Activated gamma-delta T cell treated with anti-CD3 and anti-CD28 coated beads, Interleukin-2, amount 50 U/mL, for 16 hours (primary cell): Measurements from ENCODE around the gene CHAT.

Experiments used
- DNase-seq: peaks from one replicate; pipeline ENCODE4 v3.0.0-alpha.2; 2020; ENCODE audit warnings: low read depth

Gene CHAT

GRCh38 chr10:49612513-49613164 lies 1.2 kb upstream of the CHAT start:
- no peak for DNase-seq

GRCh38 chr10:49613165-49613881 lies 514 bp upstream of the CHAT start:
- no peak for DNase-seq

DNA sequence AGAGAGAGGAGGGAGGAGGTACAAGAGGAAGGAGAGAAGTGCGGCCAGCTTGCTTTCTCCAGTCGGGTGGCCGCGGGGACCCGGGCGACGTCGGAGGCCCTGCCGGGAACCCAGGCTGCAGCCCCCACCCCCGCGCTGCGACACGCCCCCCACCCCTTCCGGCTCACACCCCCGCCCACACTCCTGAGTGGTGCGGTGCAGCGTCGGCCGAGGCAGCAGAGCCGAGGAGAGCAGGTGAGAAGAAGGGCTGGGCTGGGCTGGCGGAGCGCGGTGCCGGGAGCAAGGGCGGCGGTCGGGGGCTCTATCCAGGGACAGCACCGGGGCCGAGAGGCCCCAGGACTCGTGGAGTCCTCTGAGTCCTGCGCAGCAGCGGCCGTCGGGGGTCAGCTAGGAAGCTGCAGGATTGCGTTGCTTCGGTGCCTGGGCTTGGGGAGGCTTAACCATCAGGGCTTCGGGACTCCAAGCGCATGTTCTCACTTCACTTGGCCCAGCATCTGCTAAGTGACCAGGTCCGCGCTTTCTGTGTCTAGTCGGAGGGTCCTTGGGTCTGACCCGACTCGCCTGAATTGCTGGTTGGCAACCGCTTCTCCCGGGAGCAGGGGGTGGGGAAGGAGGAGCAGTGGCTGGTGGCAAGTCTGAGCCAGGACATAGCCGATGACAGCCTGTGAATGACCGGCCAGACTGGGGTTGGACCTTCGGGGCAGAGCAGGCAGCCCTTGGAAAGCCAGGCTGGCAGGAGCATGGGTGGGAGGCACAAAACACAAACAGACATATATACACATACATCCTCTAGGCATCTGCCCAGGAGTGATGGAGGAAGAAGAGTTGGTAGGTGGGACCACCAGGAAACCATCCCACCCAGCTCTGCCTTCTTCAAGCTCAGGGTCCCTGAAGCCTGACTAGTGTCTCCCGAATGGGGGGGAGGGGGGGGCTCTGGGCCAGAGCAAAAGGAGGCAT lies 683 bp downstream of the CHAT start:
- no peak for DNase-seq

DNA sequence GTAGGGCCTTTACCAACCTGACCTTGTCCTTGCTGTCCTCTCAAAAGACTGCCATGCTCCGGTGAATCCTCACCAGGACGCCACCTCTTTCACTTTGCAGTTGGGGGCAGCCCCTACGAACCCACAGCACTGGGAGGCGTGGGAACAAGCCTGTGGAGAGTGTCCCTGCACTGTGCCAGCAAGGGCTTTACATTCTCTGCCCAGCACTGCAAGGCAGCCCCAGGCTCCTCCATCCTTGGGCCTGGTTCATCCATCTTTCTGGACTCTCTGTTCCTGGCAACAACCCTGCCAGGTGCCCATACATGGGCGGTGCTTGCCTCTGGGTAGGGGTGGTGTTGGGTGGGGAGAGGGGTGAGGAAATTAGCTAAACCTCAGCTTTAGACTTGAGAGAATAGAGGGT lies 1.4 kb downstream of the CHAT start:
- DNase-seq: no peak

GRCh38 chr10:49615721-49616120 lies 1.9 kb downstream of the CHAT start:
- DNase-seq: no peak

GRCh38 chr10:49616421-49617101 lies 2.7 kb downstream of the CHAT start:
- no peak for DNase-seq

DNA sequence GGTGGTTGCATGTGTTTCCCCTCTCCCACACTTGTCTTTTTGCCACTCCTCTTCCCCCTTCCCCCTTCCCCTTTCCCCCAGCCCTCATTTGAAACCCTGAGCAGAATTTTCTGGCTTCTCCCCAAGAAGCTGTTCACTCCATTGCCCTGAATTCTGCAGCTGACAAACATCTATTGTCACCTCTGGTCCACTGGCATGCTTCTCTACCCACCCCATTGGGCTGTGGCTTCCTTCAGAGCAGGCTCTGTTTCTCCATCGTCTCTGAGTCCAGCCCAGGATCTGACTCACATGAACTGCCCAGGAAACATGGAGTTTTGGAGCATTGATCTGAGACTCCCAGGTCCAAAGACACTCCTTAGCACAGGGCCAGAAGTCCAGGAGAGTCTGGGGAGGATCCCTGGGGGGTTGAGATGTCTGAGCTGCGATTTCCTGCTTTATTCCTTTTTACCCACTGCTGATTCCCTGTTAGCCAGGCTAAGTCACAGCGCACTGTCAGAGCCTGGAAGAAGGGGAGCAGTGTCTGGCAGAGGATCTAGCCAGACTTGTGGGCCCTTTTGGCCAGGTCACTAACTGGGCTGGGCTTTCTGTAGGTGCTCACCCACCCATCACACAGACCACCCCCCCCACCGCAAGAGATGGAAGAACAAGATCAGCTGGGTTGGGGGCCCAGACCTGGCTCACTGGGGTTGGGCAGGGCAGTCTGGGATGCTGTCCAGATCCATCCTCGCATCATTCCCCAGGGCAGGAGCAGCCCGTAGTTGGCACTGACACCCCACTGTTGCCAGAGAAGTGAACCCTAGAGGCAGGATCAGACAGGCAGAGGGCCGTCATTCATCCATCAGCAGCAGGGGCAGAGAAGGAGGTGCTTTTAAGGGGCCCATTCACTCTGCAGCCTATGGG lies 3.5 kb downstream of the CHAT start:
- DNase-seq: no peak

DNA sequence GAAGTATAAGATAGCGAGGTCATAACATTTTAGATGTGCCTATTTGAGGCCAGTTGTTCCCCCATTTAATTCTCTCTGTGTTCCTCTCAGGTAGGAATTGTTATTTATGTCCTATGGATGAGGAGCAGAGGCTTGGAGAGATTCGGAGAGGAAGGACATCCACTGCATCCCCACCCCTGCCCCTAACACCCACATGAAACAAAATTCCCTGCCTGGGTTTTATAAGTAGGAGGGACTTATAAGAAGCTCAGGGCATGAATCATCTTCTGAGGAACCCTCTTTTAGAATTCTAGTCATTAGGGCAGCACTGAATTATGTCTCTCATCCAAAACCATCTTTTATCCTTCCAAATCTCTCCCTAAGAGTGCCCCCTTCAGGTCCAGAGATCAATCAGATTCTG lies 5.0 kb downstream of the CHAT start:
- no peak for DNase-seq

GRCh38 chr10:49619613-49620012 lies 5.8 kb downstream of the CHAT start:
- DNase-seq: no peak

DNA sequence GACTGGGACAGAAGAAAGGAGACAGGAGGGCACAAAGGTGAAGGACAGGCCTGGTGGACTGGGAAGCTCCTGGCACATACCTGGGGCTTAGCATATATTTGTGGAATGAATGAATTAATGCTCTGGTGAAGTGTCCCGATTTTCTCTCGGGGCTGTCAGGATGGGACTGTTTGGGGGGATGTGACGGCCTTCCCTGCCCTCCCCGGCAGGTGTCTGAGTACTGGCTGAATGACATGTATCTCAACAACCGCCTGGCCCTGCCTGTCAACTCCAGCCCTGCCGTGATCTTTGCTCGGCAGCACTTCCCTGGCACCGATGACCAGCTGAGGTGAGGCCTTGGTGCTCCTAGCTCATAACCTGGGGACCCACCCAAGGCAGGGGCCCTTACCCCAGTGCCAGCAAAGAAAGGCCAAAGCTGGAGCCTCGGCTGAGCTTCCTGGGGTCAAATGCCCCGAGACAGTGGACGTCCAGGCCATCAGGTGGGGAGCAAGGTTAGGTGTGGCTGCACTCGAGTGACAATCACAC lies 6.5 kb downstream of the CHAT start:
- no peak for DNase-seq

- DNase-seq: no peak
Measured at GRCh38 chr10:49620841-49621378, 7.1 kb downstream of the CHAT start.

DNA sequence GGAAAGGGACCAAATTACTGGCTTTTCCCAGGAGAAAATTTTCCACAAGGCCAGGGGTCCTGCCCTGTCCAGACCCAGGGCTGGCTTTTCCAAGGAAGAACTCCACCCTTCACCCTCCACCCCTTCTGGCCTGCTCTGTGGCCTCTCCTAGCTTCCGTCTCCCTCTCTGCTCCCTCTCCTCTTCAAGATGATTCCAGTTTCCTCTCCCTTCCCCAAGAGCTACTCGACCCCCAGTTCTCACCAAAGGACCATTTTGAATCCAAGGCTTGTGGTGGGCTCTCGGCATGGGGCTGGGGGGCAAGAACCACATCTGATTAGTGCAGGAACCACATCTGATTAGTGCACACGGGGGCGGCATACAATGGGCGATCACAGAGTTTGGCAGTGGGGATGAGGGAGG lies 7.7 kb downstream of the CHAT start:
- DNase-seq: no peak

DNA sequence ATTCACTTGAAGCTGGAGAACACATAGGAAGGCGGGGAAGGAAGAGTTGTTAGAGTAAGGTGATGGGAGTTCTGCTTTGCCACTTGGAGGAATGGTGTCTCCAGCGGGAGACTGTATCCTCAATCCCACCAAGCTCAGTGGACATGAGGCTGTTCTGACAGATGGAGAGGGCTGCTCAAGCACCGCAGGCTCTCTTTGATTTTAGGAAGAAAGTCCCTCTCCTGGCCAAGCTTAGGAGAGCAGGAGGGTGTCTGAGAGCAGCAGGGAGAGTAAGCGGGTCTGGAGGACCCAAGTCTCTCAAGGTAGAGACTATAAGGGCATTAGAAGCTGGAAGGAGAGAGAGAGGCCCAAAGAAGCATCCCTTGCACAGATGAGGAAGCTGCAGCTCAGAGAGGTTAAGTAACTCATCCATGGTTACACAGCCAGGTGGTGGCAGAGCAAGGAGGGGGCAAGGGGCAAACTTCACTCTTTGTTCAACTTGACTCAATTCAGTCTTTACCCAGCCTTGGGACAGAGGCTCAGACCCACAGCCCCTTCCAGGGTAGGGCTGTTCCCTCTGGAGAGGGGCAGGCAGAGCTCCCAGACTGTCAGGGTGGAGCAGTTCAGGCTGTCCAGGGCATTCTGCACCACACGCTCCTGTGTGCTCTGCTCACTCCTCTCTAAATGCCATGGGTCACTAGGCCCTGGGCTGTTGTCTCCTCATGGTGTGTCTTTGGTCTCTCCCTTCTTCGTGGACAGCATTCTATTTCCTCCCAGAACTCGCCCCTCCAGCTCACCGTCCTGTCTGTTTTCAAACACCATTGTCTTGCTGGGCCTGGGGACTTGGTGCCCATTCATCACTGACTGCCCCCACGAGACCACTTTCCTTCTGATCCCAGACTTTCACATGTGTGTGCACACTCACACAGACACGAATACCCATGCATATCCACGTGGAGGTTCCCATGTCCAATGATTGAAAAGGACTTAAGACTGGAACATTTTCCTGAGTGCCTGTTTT lies 8.9 kb downstream of the CHAT start:
- no peak for DNase-seq

DNA sequence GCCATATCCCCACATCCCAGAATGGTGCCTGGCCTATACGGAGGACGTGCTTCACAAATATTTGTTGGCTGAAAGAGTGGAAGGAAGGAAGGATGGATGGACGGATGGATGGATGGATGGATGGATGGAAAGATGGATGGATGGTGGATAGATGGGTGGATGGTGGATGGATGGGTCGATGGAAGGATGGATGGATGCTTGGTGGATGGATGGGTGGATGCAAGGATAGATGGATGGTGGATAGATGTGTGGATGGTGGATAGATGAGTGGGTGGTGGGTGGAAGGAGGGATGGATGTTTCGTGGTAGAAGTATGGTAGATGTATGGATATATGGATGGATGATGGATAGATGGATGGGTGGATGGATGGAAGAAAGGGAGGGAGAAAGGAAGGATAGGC lies 10.8 kb downstream of the CHAT start:
- DNase-seq: no peak

DNA sequence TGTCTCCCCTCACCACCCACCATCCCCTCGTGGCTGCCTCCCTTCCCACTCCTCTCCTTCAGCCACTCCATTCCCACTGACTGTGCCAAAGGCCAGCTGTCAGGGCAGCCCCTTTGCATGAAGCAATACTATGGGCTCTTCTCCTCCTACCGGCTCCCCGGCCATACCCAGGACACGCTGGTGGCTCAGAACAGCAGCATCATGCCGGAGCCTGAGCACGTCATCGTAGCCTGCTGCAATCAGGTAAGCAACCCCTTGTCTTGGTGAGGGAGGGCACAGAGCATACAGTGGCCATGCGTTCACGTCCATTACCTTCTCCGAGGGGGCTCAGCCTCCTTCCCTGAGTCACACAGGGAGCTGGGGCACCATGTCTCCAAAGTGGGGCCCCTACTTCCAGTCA lies 11.6 kb downstream of the CHAT start:
- DNase-seq: no peak

GRCh38 chr10:49627038-49627437 lies 13.2 kb downstream of the CHAT start:
- no peak for DNase-seq

- no peak for DNase-seq
Measured at GRCh38 chr10:49627644-49628247, 13.9 kb downstream of the CHAT start.

GRCh38 chr10:49628599-49628998 lies 14.8 kb downstream of the CHAT start:
- DNase-seq: no peak

DNA sequence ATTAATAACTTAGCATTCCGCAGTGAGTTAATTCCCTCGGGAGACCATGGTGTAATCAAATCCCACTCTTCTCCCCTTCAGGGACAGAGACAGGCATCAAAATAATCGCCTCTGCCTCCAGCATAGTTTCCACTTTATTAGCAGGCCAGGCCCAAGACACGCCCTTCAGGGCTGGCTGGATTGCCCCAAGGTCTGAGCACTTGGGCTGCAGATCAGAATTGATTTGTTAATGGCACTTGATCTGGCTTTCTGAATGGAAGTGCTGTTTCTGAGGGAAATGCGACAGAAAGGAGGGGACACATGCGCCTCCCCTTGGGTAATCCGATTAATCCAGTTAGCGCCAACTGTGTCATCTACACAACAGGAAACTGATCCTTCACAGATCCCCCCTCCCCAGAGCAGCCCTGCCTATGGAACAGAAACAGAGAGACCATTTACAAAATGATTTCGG lies 15.6 kb downstream of the CHAT start:
- DNase-seq: no peak
